H1 (cell line): Measurements from ENCODE around the gene NRIP2. TPM values are rescaled to one million over a fixed set of nuclear protein-coding genes. Genes with fewer than 3 reads are reported as not detected.
A peak's percentile ranks its signal among the peaks of the same experiment; 100 is the strongest.

Experiments used
- CTCF ChIA-PET: fragments of 300-600 bp; sonication (Branson Sonifier 250); formaldehyde crosslinking; loops from one replicate; lab custom pipeline; 2021; ENCODE audit not compliant: partially characterized antibody; lab: Charles Lee
- POLR2A ChIA-PET: fragments of 300-600 bp; sonication (Branson Sonifier 250); formaldehyde crosslinking; loops from one replicate; lab custom pipeline; 2021; ENCODE audit warnings: inconsistent platforms; ENCODE audit not compliant: partially characterized antibody; lab: Charles Lee
- DNase-seq, 2 experiments: peaks; one replicate each; pipeline versions ENCODE4 v3.0.0 to v3.0.0-alpha.2; 2010 to 2022; ENCODE audit warnings: low spot score in 2 of 2, low read depth in 1 of 2, mixed read lengths in 1 of 2
- FAIRE-seq: peaks from 2 replicates; lab custom pipeline; 2011; peaks lifted over from hg19 to GRCh38; lab: Jason Lieb, UNC
- H2AFZ ChIP-seq: 2 replicates; pipeline ENCODE4 v1.8.1; 2012; ENCODE audit warnings: low read length, inconsistent platforms
- H2AK5ac ChIP-seq: 2 replicates; pipeline ENCODE4 v1.6.1; 2013; ENCODE audit warnings: low read depth, low read length
- H2BK120ac ChIP-seq: replicated peaks from 2 replicates; pipeline ENCODE3; 2013; ENCODE audit warnings: low read depth, low read length, inconsistent platforms
- H2BK12ac ChIP-seq: 2 replicates; pipeline ENCODE4 v1.6.1; 2013; ENCODE audit warnings: low read depth, low read length
- H2BK15ac ChIP-seq: 2 replicates; pipeline ENCODE4 v1.6.1; 2013; ENCODE audit warnings: low read length
- H2BK20ac ChIP-seq: 2 replicates; pipeline ENCODE4 v1.6.1; 2013; ENCODE audit warnings: low read length
- H2BK5ac ChIP-seq: 2 replicates; pipeline ENCODE4 v1.6.1; 2013; ENCODE audit warnings: low read depth, low read length
- H3K14ac ChIP-seq: 2 replicates; pipeline ENCODE4 v1.6.1; 2013; ENCODE audit warnings: inconsistent platforms; ENCODE audit not compliant: insufficient read length
- H3K18ac ChIP-seq: 2 replicates; pipeline ENCODE4 v1.6.1; 2013; ENCODE audit warnings: low read length; ENCODE audit errors: extremely low read depth
- H3K23ac ChIP-seq: 2 replicates; pipeline ENCODE4 v1.6.1; 2013; ENCODE audit warnings: inconsistent platforms; ENCODE audit not compliant: insufficient read length
- H3K23me2 ChIP-seq: 2 replicates; pipeline ENCODE4 v1.6.1; 2013; ENCODE audit warnings: low read depth, low read length
- H3K27ac ChIP-seq: 2 replicates; pipeline ENCODE4 v1.6.1; 2011; ENCODE audit warnings: low read depth, low read length, inconsistent platforms
- H3K27me3 ChIP-seq, 4 experiments: replicated peaks in 1 of 4; 1 replicate in 1 of 4; 2 replicates in 3 of 4; pipeline versions ENCODE4 v1.6.1 to v1.8.1; 2011 to 2013; ENCODE audit warnings: low read length in 3 of 4, mild to moderate bottlenecking in 3 of 4, inconsistent platforms in 2 of 4, mixed read lengths in 2 of 4, moderate library complexity in 1 of 4; ENCODE audit not compliant: control insufficient read depth in 3 of 4, insufficient read depth in 3 of 4; ENCODE audit errors: extremely low read depth in 1 of 4
- H3K36me3 ChIP-seq, 4 experiments: 2 replicates each; pipeline versions ENCODE4 v1.6.1 to v1.8.1; 2011 to 2013; ENCODE audit warnings: mild to moderate bottlenecking in 4 of 4, low read length in 3 of 4, moderate library complexity in 2 of 4, control low read depth in 1 of 4, inconsistent platforms in 1 of 4; ENCODE audit not compliant: insufficient read depth in 4 of 4, control insufficient read depth in 2 of 4
- H3K4ac ChIP-seq: replicated peaks from 2 replicates; pipeline ENCODE3; 2013; ENCODE audit warnings: low read length, low read depth, mixed read lengths, inconsistent platforms; ENCODE audit not compliant: insufficient read length
- H3K4me1 ChIP-seq, 4 experiments: replicated peaks in 1 of 4; 1 replicate in 1 of 4; 2 replicates in 3 of 4; pipeline versions ENCODE4 v1.6.1 to v1.8.1; 2011 to 2013; ENCODE audit warnings: low read length in 3 of 4, inconsistent platforms in 2 of 4, mixed read lengths in 1 of 4; ENCODE audit not compliant: insufficient read depth in 4 of 4, control insufficient read depth in 3 of 4
- H3K4me2 ChIP-seq, 2 experiments: 2 replicates each; pipeline versions ENCODE4 v1.6.1 to v1.8.1; 2011 to 2013; ENCODE audit warnings: low read depth in 2 of 2, low read length in 2 of 2, control low read depth in 1 of 2, inconsistent platforms in 1 of 2, mild to moderate bottlenecking in 1 of 2; ENCODE audit not compliant: insufficient read depth in 1 of 2
- H3K4me3 ChIP-seq, 4 experiments: fragments of 200-600, 300-600 bp in 1 of 4; sonication (generic), shearing (Covaris generic), sonication (Bioruptor Twin) in 1 of 4; 2 replicates each; pipeline versions ENCODE4 v1.5.1 to v1.8.1; 2011 to 2016; ENCODE audit warnings: low read length in 4 of 4, low read depth in 3 of 4, control low read depth in 2 of 4, inconsistent platforms in 2 of 4, mild to moderate bottlenecking in 2 of 4, mixed read lengths in 1 of 4, moderate library complexity in 1 of 4; ENCODE audit not compliant: insufficient read depth in 2 of 4; ENCODE audit errors: extremely low read depth in 1 of 4
- H3K56ac ChIP-seq: replicated peaks from 2 replicates; pipeline ENCODE3; 2013; ENCODE audit warnings: low read depth, mild to moderate bottlenecking, mixed read lengths, low read length, inconsistent platforms; ENCODE audit not compliant: insufficient read length
- H3K79me1 ChIP-seq: 2 replicates; pipeline ENCODE4 v1.6.1; 2013; ENCODE audit warnings: low read depth, low read length, control low read depth
- H3K79me2 ChIP-seq, 2 experiments: 2 replicates each; pipeline versions ENCODE4 v1.6.1 to v1.8.1; 2012 to 2013; ENCODE audit warnings: low read length in 2 of 2, mild to moderate bottlenecking in 2 of 2, inconsistent platforms in 1 of 2; ENCODE audit not compliant: insufficient read depth in 2 of 2, control insufficient read depth in 1 of 2
- H3K9ac ChIP-seq, 4 experiments: replicated peaks in 1 of 4; 1 replicate in 1 of 4; 2 replicates in 3 of 4; pipeline versions ENCODE4 v1.6.1 to v1.8.1; 2011 to 2013; ENCODE audit warnings: low read depth in 3 of 4, low read length in 3 of 4, control low read depth in 2 of 4, mild to moderate bottlenecking in 2 of 4, moderate library complexity in 2 of 4, inconsistent platforms in 1 of 4; ENCODE audit errors: extremely low read depth in 1 of 4
- H3K9me3 ChIP-seq, 2 experiments: 2 replicates each; pipeline versions ENCODE4 v1.6.1 to v1.8.1; 2012 to 2013; ENCODE audit warnings: mild to moderate bottlenecking in 2 of 2, moderate library complexity in 2 of 2, control low read depth in 1 of 2, inconsistent platforms in 1 of 2, low read depth in 1 of 2, low read length in 1 of 2, mixed read lengths in 1 of 2; ENCODE audit not compliant: insufficient read depth in 2 of 2
- H4K20me1 ChIP-seq, 2 experiments: replicated peaks in 1 of 2; 2 replicates each; pipeline versions ENCODE3 to v1.8.1; 2011 to 2013; ENCODE audit warnings: inconsistent platforms in 2 of 2, low read length in 2 of 2, mild to moderate bottlenecking in 1 of 2; ENCODE audit not compliant: insufficient read depth in 2 of 2, control insufficient read depth in 1 of 2
- H4K5ac ChIP-seq: 2 replicates; pipeline ENCODE4 v1.6.1; 2013; ENCODE audit warnings: low read length, low read depth, mixed read lengths, inconsistent platforms; ENCODE audit not compliant: insufficient read length
- H4K8ac ChIP-seq: 2 replicates; pipeline ENCODE4 v1.8.0; 2013; ENCODE audit warnings: mild to moderate bottlenecking, moderate library complexity, low read length, inconsistent platforms; ENCODE audit not compliant: insufficient read depth; ENCODE audit errors: extremely low read depth
- H4K91ac ChIP-seq: replicated peaks from 2 replicates; pipeline ENCODE3; 2013; ENCODE audit warnings: low read length, mixed read lengths, inconsistent platforms; ENCODE audit not compliant: insufficient read length
- E2F6 ChIP-seq: IDR thresholded peaks from 2 replicates; pipeline ENCODE4 v1.6.1; 2012; ENCODE audit warnings: inconsistent platforms
- POLR2AphosphoS5 ChIP-seq: IDR thresholded peaks from 2 replicates; pipeline ENCODE4 v1.6.1; 2011; ENCODE audit warnings: low read depth, low read length
- WGBS, 2 experiments: shearing (Covaris generic) in 1 of 2; methylation state at CpG; one replicate each; pipeline versions ENCODE4 v1.1.6 to v1.1.7; 2013 to 2015; ENCODE audit warnings: low lambda C conversion rate in 2 of 2, mixed read lengths in 2 of 2, inconsistent platforms in 1 of 2, low coverage in 1 of 2, missing lambda C conversion rate in 1 of 2; ENCODE audit not compliant: insufficient replicate concordance in 2 of 2, insufficient coverage in 1 of 2, insufficient read length in 1 of 2; ENCODE audit errors: extremely low coverage in 1 of 2, missing lambda C conversion rate in 1 of 2; 5-methylcytosine and 5-hydroxymethylcytosine counted together
- polyA plus RNA-seq, 7 experiments: library from polyadenylated mRNA; depleted of rRNA in 3 of 7; stranded (reverse) in 5 of 7; unstranded in 2 of 7; fragments of >200 nt in 5 of 7; fragments of 200-250 nt in 2 of 7; gene quantifications; 1 replicate in 5 of 7; 2 replicates in 1 of 7; 4 replicates in 1 of 7; pipeline versions ENCODE4 v1.2.1 to v1.2.3, GENCODE V29; 2011 to 2013; ENCODE audit warnings: missing spikeins in 2 of 7, mixed read lengths in 2 of 7
- total RNA-seq: library from RNA; stranded (reverse); fragmentation: NEBNext Ultra II Directional; extraction: Animal tissue kit (Norgen Biotek cat#: 25700); gene quantifications from 2 replicates; pipeline ENCODE4 v1.2.1, GENCODE V29; 2021

NRIP2 gene
- total and polyA plus RNA-seq, 2 of the 8 experiments (the other 6 are each of a cell fraction or from before 2014, with no cell fraction given) = 0.06 TPM; not detected in 1

- Histone ChIP-seq H3K27me3 (no peaks in the 10 kb centered on the region), H4K5ac (no peak overlapping the region), H3K27ac (no peak overlapping the region), H3K23ac (no peak overlapping the region), H4K8ac (no peak overlapping the region), H2AFZ (no peak overlapping the region), H3K9me3 (no peaks in the 10 kb centered on the region), H2BK15ac (no peak overlapping the region), H2BK20ac (no peak overlapping the region), H3K79me1 (no peaks in the 10 kb centered on the region), H3K23me2 (no peaks in the 10 kb centered on the region), H3K4me1 (peaks cover 0 to 6% (median under 1%) of the 10 kb centered on the region in 4 experiments; a peak in 4 of 7 replicates), H3K79me2 (no peaks in the 10 kb centered on the region), H3K4me2 (no peak overlapping the region), H4K91ac (no peak overlapping the region), H2AK5ac (no peak overlapping the region), H3K4ac (no peak overlapping the region), H3K14ac (no peak overlapping the region), H2BK120ac (no peak overlapping the region), H3K56ac (no peak overlapping the region), H2BK12ac (no peak overlapping the region), H4K20me1 (peaks cover 3 to 5% of the 10 kb centered on the region in 2 experiments), H2BK5ac (no peak overlapping the region), H3K9ac (no peak overlapping the region; a peak in 1 of 7 replicates), H3K36me3 (peaks cover 0 to 19% (median 12%) of the 10 kb centered on the region in 4 experiments; a peak in 4 of 8 replicates), H3K18ac (no peak overlapping the region), H3K4me3 (no peak overlapping the region)
- 85% methylated on average over 3 of the region's 3 CpGs; no CpG with 5 or more reads in 1 of the 2 experiments for WGBS, 2 experiments
- DNase-seq (no peak), FAIRE-seq (no peak)
- ChIA-PET CTCF (interaction anchor here (0.6 to 6.5 kb wide), 9 partner anchors 8 to 173 kb away, joined by 3 to 84 read pairs (median 4); no protein-coding TSS in a partner anchor), POLR2A (interaction anchor here (0.6 to 3.8 kb wide), 17 partner anchors 8 to 199 kb away, joined by 3 to 31 read pairs (median 4); partner anchors contain the start of genes FOXM1, ITFG2, RHNO1 and TULP3)
- 0 out of 2 replicates have a peak, but pooled peaks have one; percentile 27 for TF ChIP-seq POLR2AphosphoS5
- no peak for TF ChIP-seq E2F6
Observed at GRCh38 chr12:2856051-2856450, 21.2 kb upstream of the NRIP2 start.
